ENCODE results near the gene ABLIM2.

The ABLIM2 gene

DNA sequence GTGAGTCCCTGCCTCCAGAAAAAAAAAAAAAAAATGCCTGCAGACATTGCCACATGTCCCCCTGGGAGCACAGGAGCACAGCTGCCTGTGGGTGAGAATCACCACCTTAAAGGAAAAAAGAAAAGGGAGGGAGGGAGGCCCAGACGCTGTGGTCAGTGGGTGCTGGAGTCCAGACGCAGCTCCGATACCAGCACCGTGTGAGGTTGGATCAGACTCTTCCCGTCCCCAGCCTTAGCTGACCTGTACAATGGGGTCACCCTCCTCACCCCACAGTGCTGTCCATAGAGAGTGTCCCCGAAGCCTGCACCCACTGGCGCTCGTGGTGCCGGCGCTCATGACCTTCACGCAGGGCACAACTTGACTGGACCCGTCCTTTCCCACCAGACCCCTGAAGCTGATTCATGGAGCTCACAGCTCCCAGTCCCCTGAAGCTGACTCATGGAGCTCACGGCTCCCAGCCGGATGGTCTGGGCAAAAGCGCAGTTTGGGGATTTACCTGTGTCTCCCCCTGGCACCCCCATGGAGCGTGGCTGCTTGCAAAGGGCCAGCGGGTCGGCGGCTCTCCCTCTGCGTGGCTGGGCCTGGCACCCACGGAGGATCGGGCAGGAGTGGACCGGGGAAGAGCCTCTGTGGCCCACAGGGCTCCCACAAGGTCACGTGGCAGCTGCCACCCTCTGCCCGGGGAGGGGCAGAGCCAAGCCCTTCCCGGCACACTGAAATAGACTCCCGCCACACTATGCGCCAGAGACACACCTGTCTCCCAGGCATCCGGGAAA, 31.4 kb downstream of the ABLIM2 start:
- Mint-ChIP-seq H3K27ac (no peak overlapping the region), H3K4me3 (no peak overlapping the region), H3K27me3 (ENCODE audit: low read depth, poor library complexity) (peaks cover 14% of the 10 kb centered on the region), H3K36me3 (ENCODE audit: low read depth) (no peaks in the 10 kb centered on the region), H3K9me3 (no peaks in the 10 kb centered on the region), H3K4me1 (peaks cover 35% of the 10 kb centered on the region)
- TF ChIP-seq, protein P1, sequence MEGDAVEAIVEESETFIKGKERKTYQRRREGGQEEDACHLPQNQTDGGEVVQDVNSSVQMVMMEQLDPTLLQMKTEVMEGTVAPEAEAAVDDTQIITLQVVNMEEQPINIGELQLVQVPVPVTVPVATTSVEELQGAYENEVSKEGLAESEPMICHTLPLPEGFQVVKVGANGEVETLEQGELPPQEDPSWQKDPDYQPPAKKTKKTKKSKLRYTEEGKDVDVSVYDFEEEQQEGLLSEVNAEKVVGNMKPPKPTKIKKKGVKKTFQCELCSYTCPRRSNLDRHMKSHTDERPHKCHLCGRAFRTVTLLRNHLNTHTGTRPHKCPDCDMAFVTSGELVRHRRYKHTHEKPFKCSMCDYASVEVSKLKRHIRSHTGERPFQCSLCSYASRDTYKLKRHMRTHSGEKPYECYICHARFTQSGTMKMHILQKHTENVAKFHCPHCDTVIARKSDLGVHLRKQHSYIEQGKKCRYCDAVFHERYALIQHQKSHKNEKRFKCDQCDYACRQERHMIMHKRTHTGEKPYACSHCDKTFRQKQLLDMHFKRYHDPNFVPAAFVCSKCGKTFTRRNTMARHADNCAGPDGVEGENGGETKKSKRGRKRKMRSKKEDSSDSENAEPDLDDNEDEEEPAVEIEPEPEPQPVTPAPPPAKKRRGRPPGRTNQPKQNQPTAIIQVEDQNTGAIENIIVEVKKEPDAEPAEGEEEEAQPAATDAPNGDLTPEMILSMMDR (IDR thresholded peaks at IDR 0.05) = no peak
- DNase-seq = no peak

DNA sequence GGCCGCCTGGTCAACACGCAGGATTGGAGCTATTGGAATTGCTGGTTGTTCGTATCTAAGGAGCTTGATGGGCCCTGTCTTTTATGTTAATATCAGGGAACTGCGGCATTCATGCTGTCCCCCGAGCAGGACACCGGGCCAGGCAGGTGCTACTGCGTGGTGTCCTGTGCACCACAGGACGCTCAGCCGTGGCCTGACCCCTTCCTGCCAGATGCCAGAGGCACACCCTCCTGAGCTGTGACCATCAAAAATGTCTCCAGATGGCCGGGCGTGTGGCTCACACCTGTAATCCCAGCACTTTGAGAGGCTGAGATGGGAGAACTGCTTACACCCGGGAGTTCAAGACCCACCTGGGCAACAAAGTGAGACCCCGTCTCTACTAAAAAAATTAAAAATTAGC, 32.1 kb downstream of the ABLIM2 start:
- H3K36me3 Mint-ChIP-seq (ENCODE audit: low read depth) = no peaks in the 10 kb centered on the region
- H3K27ac Mint-ChIP-seq = no peak overlapping the region
- DNase-seq = no peak
- H3K27me3 Mint-ChIP-seq (ENCODE audit: low read depth, poor library complexity) = peaks cover 14% of the 10 kb centered on the region
- TF ChIP-seq, protein P1 (IDR thresholded peaks at IDR 0.05) = no peak
- no peak overlapping the region for H3K4me3 Mint-ChIP-seq
- peaks cover 39% of the 10 kb centered on the region for H3K4me1 Mint-ChIP-seq
- no peaks in the 10 kb centered on the region for H3K9me3 Mint-ChIP-seq

DNA sequence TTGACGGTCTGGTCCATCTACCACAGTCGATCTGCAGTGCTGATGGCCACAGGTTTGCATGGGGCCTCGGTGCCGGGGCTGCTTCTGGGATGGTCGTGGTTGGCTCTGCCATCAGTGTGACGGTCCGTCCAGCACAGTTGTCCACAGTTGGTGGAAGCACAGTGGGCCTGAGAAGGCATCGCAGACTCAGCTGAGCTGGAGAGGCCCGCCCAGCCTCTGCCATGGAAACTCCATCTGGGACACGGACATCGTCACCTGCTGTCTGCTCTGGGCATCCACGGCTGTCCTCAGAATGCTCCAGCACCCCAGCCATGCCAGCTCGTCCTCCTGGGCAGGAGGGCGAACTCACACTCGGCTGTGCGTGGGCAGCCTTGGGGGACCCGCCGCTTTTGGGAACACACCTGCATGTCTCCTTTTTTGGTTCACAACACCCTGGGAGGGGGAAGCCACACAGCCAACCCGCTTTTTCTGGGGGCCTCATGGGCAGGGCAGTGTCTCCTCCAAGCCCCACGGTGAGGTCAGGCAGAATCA, 33.0 kb downstream of the ABLIM2 start:
- Mint-ChIP-seq H3K27ac (no peak overlapping the region), H3K4me1 (peaks cover 49% of the 10 kb centered on the region), H3K36me3 (ENCODE audit: low read depth) (no peaks in the 10 kb centered on the region), H3K9me3 (no peaks in the 10 kb centered on the region), H3K4me3 (no peak overlapping the region), H3K27me3 (ENCODE audit: low read depth, poor library complexity) (peaks cover 13% of the 10 kb centered on the region)
- TF ChIP-seq, protein P1 (IDR thresholded peaks at IDR 0.05) = no peak
- DNase-seq = no peak

DNA sequence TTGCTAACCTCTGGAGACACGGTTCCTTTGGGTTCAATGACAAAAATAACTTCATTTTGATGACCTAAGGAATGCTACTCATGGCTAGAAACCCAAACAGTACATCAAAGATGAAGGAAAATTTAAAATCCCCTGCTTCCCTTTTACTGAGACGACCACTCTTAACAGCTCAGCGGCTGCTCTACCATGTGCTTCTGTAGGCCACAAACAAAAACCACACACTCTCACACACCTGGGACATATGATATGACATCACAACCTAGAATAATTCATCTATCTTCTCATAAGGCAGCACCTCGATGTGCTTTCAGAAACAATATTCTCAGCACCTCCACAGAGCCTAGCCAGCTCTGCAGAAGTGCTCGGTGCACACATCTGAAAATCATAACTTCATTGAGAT, 34.7 kb downstream of the ABLIM2 start:
- H3K4me1 Mint-ChIP-seq = peaks cover 66% of the 10 kb centered on the region
- no peak for DNase-seq
- H3K36me3 Mint-ChIP-seq (ENCODE audit: low read depth) = no peaks in the 10 kb centered on the region
- TF ChIP-seq, protein P1 (IDR thresholded peaks at IDR 0.05) = no peak
- H3K27ac Mint-ChIP-seq = no peak overlapping the region
- no peaks in the 10 kb centered on the region for H3K9me3 Mint-ChIP-seq
- H3K4me3 Mint-ChIP-seq = no peak overlapping the region
- peaks cover 14% of the 10 kb centered on the region for H3K27me3 Mint-ChIP-seq (ENCODE audit: low read depth, poor library complexity)

DNA sequence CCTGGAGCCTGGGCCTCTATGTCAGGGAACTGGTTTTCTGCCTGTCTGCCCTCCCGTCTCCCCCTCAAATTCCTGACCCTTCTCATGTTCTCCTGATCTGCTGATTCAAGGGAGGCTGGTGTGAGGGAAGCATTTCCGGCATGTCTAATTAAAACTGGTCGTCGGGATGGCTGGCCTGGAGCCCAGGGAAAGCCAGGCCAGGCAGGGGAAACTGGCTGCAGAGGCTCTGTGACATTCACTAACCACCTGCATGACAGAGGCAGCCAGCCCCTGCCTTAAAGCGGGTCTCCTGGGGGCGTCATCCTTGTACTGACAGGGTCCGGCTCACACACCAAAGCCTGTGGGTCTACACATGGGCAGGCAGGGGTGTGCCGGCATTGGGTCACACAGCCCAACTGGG, 35.2 kb downstream of the ABLIM2 start:
- peaks cover 66% of the 10 kb centered on the region for H3K4me1 Mint-ChIP-seq
- H3K27ac Mint-ChIP-seq = peak overlapping the region; percentile 97
- DNase-seq = peak; percentile 53
- H3K27me3 Mint-ChIP-seq (ENCODE audit: low read depth, poor library complexity) = peaks cover 15% of the 10 kb centered on the region
- TF ChIP-seq, protein P1 (IDR thresholded peaks at IDR 0.05) = no peak
- no peak overlapping the region for H3K4me3 Mint-ChIP-seq
- no peaks in the 10 kb centered on the region for H3K36me3 Mint-ChIP-seq (ENCODE audit: low read depth)
- no peaks in the 10 kb centered on the region for H3K9me3 Mint-ChIP-seq

DNA sequence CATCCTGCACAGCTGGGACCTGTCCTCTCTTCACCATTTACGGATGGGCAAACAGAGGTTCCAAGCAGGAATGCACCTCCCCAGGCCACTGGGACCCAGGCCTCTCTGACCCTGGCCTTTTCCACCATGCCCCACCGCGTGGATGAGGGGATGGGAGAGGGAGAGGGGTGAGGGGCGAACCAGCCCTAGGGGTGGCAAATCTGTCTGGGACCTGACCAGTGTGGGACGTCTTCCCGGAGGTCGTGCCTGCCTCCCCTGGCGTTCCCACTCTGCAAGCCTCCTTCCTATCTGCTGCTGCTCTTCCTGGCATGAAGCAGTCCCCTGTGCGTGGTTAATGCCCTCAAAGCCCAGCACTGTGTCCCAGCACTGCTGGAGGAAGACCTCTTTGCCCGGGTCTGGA, 35.9 kb downstream of the ABLIM2 start:
- Mint-ChIP-seq H3K27me3 (ENCODE audit: low read depth, poor library complexity) (peaks cover 15% of the 10 kb centered on the region), H3K27ac (peak overlapping the region; percentile 97), H3K4me3 (peak overlapping the region; percentile 11), H3K4me1 (peaks cover 60% of the 10 kb centered on the region), H3K9me3 (no peaks in the 10 kb centered on the region), H3K36me3 (ENCODE audit: low read depth) (no peaks in the 10 kb centered on the region)
- no peak for DNase-seq
- TF ChIP-seq, protein P1 (IDR thresholded peaks at IDR 0.05) = no peak
